Measurements from ENCODE around the gene BAK1. TPM values are rescaled to one million over a fixed set of nuclear protein-coding genes. Genes with fewer than 3 reads are reported as not detected.

The BAK1 gene
- total RNA-seq, 1 donor from 2014 or later = 26.9 TPM

GRCh38 chr6:33589392-33589730 lies 9.3 kb upstream of the BAK1 start:
- no peaks in the 10 kb centered on the region for H3K36me3 Mint-ChIP-seq (ENCODE audit: low read depth)
- H3K27me3 Mint-ChIP-seq (ENCODE audit: low read depth) = no peaks in the 10 kb centered on the region
- no peak for TF ChIP-seq CTCF (IDR thresholded peaks at IDR 0.05)
- H3K27ac Mint-ChIP-seq (ENCODE audit: unreplicated experiment) = peak overlapping the region; percentile 8
- no peak overlapping the region for H3K4me3 Mint-ChIP-seq (ENCODE audit: unreplicated experiment)
- no peak for DNase-seq (ENCODE audit: low spot score)
- no peaks in the 10 kb centered on the region for H3K9me3 Mint-ChIP-seq (ENCODE audit: low read depth)
- H3K4me1 Mint-ChIP-seq (ENCODE audit: low read depth) = peaks cover 17% of the 10 kb centered on the region

- no peak overlapping the region for H3K4me3 Mint-ChIP-seq (ENCODE audit: unreplicated experiment)
- no peak overlapping the region for H3K27ac Mint-ChIP-seq (ENCODE audit: unreplicated experiment)
- no peak for DNase-seq (ENCODE audit: low spot score)
- no peak for TF ChIP-seq CTCF (IDR thresholded peaks at IDR 0.05)
- peaks cover 17% of the 10 kb centered on the region for H3K4me1 Mint-ChIP-seq (ENCODE audit: low read depth)
- H3K9me3 Mint-ChIP-seq (ENCODE audit: low read depth) = no peaks in the 10 kb centered on the region
- no peaks in the 10 kb centered on the region for H3K36me3 Mint-ChIP-seq (ENCODE audit: low read depth)
- H3K27me3 Mint-ChIP-seq (ENCODE audit: low read depth) = no peaks in the 10 kb centered on the region
Observed at GRCh38 chr6:33588894-33589293, 8.8 kb upstream of the BAK1 start.

GRCh38 chr6:33587529-33587928 lies 7.5 kb upstream of the BAK1 start:
- H3K27me3 Mint-ChIP-seq (ENCODE audit: low read depth) = no peaks in the 10 kb centered on the region
- no peak overlapping the region for H3K4me3 Mint-ChIP-seq (ENCODE audit: unreplicated experiment)
- H3K36me3 Mint-ChIP-seq (ENCODE audit: low read depth) = no peaks in the 10 kb centered on the region
- H3K9me3 Mint-ChIP-seq (ENCODE audit: low read depth) = no peaks in the 10 kb centered on the region
- no peak for DNase-seq (ENCODE audit: low spot score)
- H3K4me1 Mint-ChIP-seq (ENCODE audit: low read depth) = peaks cover 17% of the 10 kb centered on the region
- H3K27ac Mint-ChIP-seq (ENCODE audit: unreplicated experiment) = no peak overlapping the region
- TF ChIP-seq CTCF (IDR thresholded peaks at IDR 0.05) = no peak

- TF ChIP-seq CTCF (IDR thresholded peaks at IDR 0.05) = no peak
- Mint-ChIP-seq H3K36me3 (ENCODE audit: low read depth) (no peaks in the 10 kb centered on the region), H3K4me3 (ENCODE audit: unreplicated experiment) (no peak overlapping the region)
Observed at GRCh38 chr6:33586108-33586640, 6.1 kb upstream of the BAK1 start.

GRCh38 chr6:33585403-33586107 lies 5.5 kb upstream of the BAK1 start:
- DNase-seq (ENCODE audit: low spot score) = no peak
- Mint-ChIP-seq H3K36me3 (ENCODE audit: low read depth) (no peaks in the 10 kb centered on the region), H3K9me3 (ENCODE audit: low read depth) (no peaks in the 10 kb centered on the region), H3K4me3 (ENCODE audit: unreplicated experiment) (peak overlapping the region; percentile 45), H3K27ac (ENCODE audit: unreplicated experiment) (no peak overlapping the region), H3K4me1 (ENCODE audit: low read depth) (peaks cover 15% of the 10 kb centered on the region), H3K27me3 (ENCODE audit: low read depth) (no peaks in the 10 kb centered on the region)
- peak; percentile 98 for TF ChIP-seq CTCF (IDR thresholded peaks at IDR 0.05)

More at GRCh38 chr6:33586108-33586640, 6.1 kb upstream of the BAK1 start:
- H3K9me3 Mint-ChIP-seq (ENCODE audit: low read depth) = no peaks in the 10 kb centered on the region
- H3K27ac Mint-ChIP-seq (ENCODE audit: unreplicated experiment) = no peak overlapping the region
- H3K4me1 Mint-ChIP-seq (ENCODE audit: low read depth) = peaks cover 17% of the 10 kb centered on the region
- H3K27me3 Mint-ChIP-seq (ENCODE audit: low read depth) = no peaks in the 10 kb centered on the region
- DNase-seq (ENCODE audit: low spot score) = no peak

All from chondrocyte (in vitro differentiated cells).